GM12892 (cell line): ENCODE results near the gene NDUFC2.

Experiments
- POLR2A ChIP-seq: IDR thresholded peaks from 2 replicates; pipeline ENCODE4 v1.6.1; 2011; ENCODE audit warnings: low read depth, low read length, control low read depth
- POLR2AphosphoS5 ChIP-seq: IDR thresholded peaks from 2 replicates; pipeline ENCODE4 v1.6.1; 2011; ENCODE audit warnings: low read depth, low read length, control low read depth
- TAF1 ChIP-seq: IDR thresholded peaks from 2 replicates; pipeline ENCODE4 v1.6.1; 2011; ENCODE audit warnings: low read depth, mild to moderate bottlenecking, control low read depth, low read length, borderline replicate concordance

DNA sequence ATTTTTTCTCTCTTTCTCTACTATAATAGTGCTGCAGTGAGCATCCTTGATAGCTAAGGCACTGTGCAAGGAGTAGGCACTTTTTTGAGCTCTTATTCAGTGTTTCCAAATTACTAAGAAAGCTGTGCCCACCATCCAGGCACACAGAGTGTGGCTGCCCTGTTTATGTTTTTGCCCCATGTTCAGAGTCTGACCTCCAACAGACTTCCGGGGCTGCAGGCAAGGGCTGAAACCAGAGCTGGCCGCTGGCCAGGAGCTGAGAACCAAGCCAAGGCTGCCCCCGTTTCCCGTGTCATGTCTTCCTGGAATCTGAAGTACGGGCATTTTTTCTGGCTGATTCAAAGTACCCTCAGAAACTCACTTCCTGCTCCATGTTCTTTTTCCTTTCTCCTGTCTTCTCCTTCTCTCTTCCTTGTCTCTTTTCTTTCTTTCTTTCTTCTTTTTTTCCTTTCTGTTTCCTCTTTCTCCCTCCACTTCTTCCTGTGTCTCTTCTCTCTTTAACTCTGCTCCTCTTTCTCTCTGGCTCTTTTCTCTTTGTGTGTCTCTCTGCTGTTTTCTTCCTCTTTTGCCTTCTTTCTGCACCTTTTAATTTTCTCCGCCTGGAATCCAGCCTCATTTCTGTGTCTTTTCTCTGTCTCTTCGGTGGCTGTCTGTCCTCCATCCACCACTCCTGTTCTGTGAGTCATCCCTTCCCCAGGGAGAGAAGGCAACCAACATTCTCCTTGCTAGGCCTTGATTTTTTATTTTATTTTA, 39.6 kb downstream of the NDUFC2 start:
- TF ChIP-seq POLR2A (no peak), POLR2AphosphoS5 (no peak), TAF1 (no peak)
